Mesendoderm (in vitro differentiated cells): Measurements from ENCODE around the gene RSPH1.
A peak's percentile ranks its signal among the peaks of the same experiment; 100 is the strongest.

Experiments used
- DNase-seq: peaks from one replicate; pipeline ENCODE4 v3.0.0; 2013
- H2AK5ac ChIP-seq: 2 replicates; pipeline ENCODE4 v1.6.1; 2013; ENCODE audit warnings: low read length, inconsistent platforms
- H2BK120ac ChIP-seq: 2 replicates; pipeline ENCODE4 v1.6.1; 2013; ENCODE audit warnings: low read depth, mild to moderate bottlenecking, low read length, moderate library complexity, mixed read lengths
- H2BK15ac ChIP-seq: replicated peaks from 2 replicates; pipeline ENCODE4 v1.6.1; 2013; ENCODE audit warnings: low read depth, mild to moderate bottlenecking, moderate library complexity
- H2BK5ac ChIP-seq: 2 replicates; pipeline ENCODE4 v1.6.1; 2013; ENCODE audit warnings: low read length, inconsistent platforms
- H3K18ac ChIP-seq: 2 replicates; pipeline ENCODE4 v1.6.1; 2013; ENCODE audit warnings: mild to moderate bottlenecking, low read length, mixed read lengths
- H3K23ac ChIP-seq: one replicate; pipeline ENCODE4 v1.6.1; 2013; ENCODE audit warnings: low read length
- H3K27ac ChIP-seq: 2 replicates; pipeline ENCODE4 v1.5.1; 2013; ENCODE audit warnings: low read depth, mild to moderate bottlenecking, inconsistent platforms, low read length, moderate library complexity
- H3K27me3 ChIP-seq: 2 replicates; pipeline ENCODE4 v1.6.1; 2013; ENCODE audit warnings: low read length, control low read depth, mild to moderate bottlenecking, inconsistent platforms; ENCODE audit not compliant: insufficient read depth, poor library complexity
- H3K36me3 ChIP-seq: 2 replicates; pipeline ENCODE4 v1.6.1; 2013; ENCODE audit warnings: low read length, inconsistent platforms; ENCODE audit not compliant: control insufficient read depth, insufficient read depth
- H3K4ac ChIP-seq: one replicate; pipeline ENCODE4 v1.6.1; 2013; ENCODE audit warnings: low read depth, mild to moderate bottlenecking, low read length, moderate library complexity
- H3K4me1 ChIP-seq: 2 replicates; pipeline ENCODE4 v1.6.1; 2013; ENCODE audit warnings: low read depth, low read length, inconsistent platforms; ENCODE audit not compliant: control insufficient read depth
- H3K4me2 ChIP-seq: 2 replicates; pipeline ENCODE4 v1.6.1; 2013; ENCODE audit warnings: low read length
- H3K4me3 ChIP-seq: 2 replicates; pipeline ENCODE4 v1.5.1; 2013; ENCODE audit warnings: mild to moderate bottlenecking, low read length
- H3K56ac ChIP-seq: one replicate; pipeline ENCODE4 v1.6.1; 2013; ENCODE audit warnings: low read length
- H3K79me1 ChIP-seq: 2 replicates; pipeline ENCODE4 v1.6.1; 2013; ENCODE audit warnings: low read length, inconsistent platforms
- H3K79me2 ChIP-seq: 2 replicates; pipeline ENCODE4 v1.6.1; 2013; ENCODE audit warnings: mild to moderate bottlenecking, low read length; ENCODE audit not compliant: control insufficient read depth, insufficient read depth
- H3K9ac ChIP-seq: 2 replicates; pipeline ENCODE4 v1.6.1; 2013; ENCODE audit warnings: low read length, inconsistent platforms
- H4K5ac ChIP-seq: one replicate; pipeline ENCODE4 v1.6.1; 2013; ENCODE audit warnings: low read length
- H4K8ac ChIP-seq: one replicate; pipeline ENCODE4 v1.6.1; 2013; ENCODE audit warnings: low read depth, mild to moderate bottlenecking, control low read depth, low read length, moderate library complexity
- WGBS: extraction: QIAGEN DNeasy Blood & Tissue Kit; methylation state at CpG from one replicate; pipeline ENCODE4 v1.1.7; 2013; ENCODE audit warnings: low lambda C conversion rate, missing lambda C conversion rate; ENCODE audit not compliant: insufficient coverage; ENCODE audit errors: extremely low coverage; 5-methylcytosine and 5-hydroxymethylcytosine counted together

The RSPH1 gene

DNA sequence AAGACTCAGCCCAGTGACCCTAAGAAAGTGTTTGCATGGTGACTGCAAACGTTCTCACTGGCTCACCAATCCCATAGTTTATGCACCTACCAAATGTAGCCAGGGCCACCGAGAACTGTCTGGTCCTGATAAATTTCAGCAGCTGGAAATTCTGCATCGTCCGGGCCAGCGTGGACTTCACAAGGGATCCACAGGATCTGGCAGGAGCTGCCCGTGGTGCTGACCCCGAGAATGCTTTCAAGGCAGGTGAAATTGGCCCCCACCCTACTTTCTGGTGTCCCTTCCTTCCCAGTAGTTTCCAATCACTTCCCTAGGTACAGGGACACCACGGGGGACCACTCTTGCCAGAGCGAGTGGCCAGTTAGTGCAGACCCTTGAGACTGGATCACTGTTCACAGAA lies 66.2 kb downstream of the RSPH1 start:
- Histone ChIP-seq H2BK15ac (no peak overlapping the region), H3K9ac (no peak overlapping the region), H4K8ac (no peak overlapping the region), H3K4me1 (no peaks in the 10 kb centered on the region), H2BK5ac (no peak overlapping the region), H3K79me1 (no peaks in the 10 kb centered on the region), H3K4ac (no peak overlapping the region), H3K4me2 (no peak overlapping the region), H3K4me3 (no peak overlapping the region), H3K23ac (no peak overlapping the region), H3K56ac (no peak overlapping the region), H3K79me2 (no peaks in the 10 kb centered on the region), H3K27me3 (no peaks in the 10 kb centered on the region), H3K27ac (no peak overlapping the region), H4K5ac (no peak overlapping the region), H3K36me3 (no peaks in the 10 kb centered on the region), H2AK5ac (no peak overlapping the region), H2BK120ac (no peak overlapping the region), H3K18ac (no peak overlapping the region)
- no CpG with 5 or more reads among the region's 9 CpGs for WGBS
- DNase-seq = peak; percentile 28

DNA sequence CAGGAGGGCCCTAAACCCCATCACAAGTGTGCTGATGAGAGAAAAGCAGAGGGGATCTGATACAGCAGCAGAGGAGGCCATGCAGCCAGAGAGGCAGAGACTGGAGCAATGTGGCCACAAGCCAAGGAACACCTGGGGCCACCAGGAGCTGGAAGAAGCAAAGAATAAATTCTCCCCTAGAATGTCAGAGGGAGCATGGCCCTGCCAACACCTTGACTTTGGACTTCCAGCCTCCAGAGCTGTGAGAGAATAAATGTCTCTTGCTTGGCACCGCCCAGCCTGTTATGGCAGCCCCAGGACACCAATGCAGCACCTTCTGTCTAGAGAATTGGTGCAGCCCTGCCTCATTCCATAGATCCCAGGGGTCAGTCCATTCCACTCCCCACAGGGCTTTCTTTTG lies 67.0 kb downstream of the RSPH1 start:
- Histone ChIP-seq H3K4me3 (no peak overlapping the region), H3K18ac (no peak overlapping the region), H3K23ac (no peak overlapping the region), H3K79me1 (no peaks in the 10 kb centered on the region), H3K4ac (no peak overlapping the region), H3K36me3 (no peaks in the 10 kb centered on the region), H3K4me1 (no peaks in the 10 kb centered on the region), H4K8ac (no peak overlapping the region), H3K4me2 (no peak overlapping the region), H3K56ac (no peak overlapping the region), H2BK5ac (no peak overlapping the region), H4K5ac (no peak overlapping the region), H3K79me2 (no peaks in the 10 kb centered on the region), H2BK120ac (no peak overlapping the region), H3K27me3 (no peaks in the 10 kb centered on the region), H3K9ac (no peak overlapping the region), H2AK5ac (no peak overlapping the region), H3K27ac (no peak overlapping the region), H2BK15ac (no peak overlapping the region)
- no CpG with 5 or more reads among the region's 1 CpG for WGBS
- no peak for DNase-seq

DNA sequence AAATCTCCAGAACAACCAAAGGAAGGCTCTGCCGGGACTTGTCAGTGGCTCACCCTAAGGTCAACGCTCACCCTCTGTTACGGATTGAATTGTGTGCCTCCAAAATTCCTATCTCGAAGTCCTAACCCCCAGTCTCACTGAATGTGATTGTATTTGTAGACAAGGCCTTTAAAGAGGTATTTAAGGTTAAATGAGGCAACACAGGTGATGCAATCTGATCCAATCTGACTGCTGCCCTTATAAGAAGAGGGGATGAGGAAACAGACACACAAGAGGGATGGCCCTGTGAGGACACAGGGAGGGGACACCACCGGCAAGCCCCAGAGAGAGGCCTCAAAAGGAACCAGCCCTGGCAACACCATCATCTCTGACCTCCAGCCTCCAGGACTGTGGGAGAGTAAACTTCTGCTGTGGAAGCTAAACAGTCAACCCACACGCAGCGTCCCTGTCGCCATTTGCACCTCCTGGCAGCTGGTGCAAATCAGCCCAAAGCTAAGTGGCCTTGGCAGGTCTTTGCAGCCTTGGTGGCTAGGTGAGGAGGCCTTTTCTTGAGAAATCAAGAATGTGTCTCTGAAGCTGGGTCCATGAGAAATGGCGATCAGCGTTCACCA lies 68.1 kb downstream of the RSPH1 start:
- no peak overlapping the region for H3K56ac ChIP-seq
- DNase-seq = no peak
- WGBS = no CpG with 5 or more reads among the region's 10 CpGs
- no peak overlapping the region for H3K4ac ChIP-seq
- no peak overlapping the region for H2AK5ac ChIP-seq
- no peak overlapping the region for H3K23ac ChIP-seq
- no peak overlapping the region for H4K5ac ChIP-seq
- no peaks in the 10 kb centered on the region for H3K27me3 ChIP-seq
- no peaks in the 10 kb centered on the region for H3K79me1 ChIP-seq
- H3K4me3 ChIP-seq = no peak overlapping the region
- no peak overlapping the region for H3K27ac ChIP-seq
- no peak overlapping the region for H3K18ac ChIP-seq
- H2BK120ac ChIP-seq = no peak overlapping the region
- no peak overlapping the region for H3K9ac ChIP-seq
- no peak overlapping the region for H2BK5ac ChIP-seq
- no peak overlapping the region for H3K4me2 ChIP-seq
- no peak overlapping the region for H4K8ac ChIP-seq
- H3K4me1 ChIP-seq = no peaks in the 10 kb centered on the region
- H2BK15ac ChIP-seq = no peak overlapping the region
- no peaks in the 10 kb centered on the region for H3K79me2 ChIP-seq
- H3K36me3 ChIP-seq = no peaks in the 10 kb centered on the region

DNA sequence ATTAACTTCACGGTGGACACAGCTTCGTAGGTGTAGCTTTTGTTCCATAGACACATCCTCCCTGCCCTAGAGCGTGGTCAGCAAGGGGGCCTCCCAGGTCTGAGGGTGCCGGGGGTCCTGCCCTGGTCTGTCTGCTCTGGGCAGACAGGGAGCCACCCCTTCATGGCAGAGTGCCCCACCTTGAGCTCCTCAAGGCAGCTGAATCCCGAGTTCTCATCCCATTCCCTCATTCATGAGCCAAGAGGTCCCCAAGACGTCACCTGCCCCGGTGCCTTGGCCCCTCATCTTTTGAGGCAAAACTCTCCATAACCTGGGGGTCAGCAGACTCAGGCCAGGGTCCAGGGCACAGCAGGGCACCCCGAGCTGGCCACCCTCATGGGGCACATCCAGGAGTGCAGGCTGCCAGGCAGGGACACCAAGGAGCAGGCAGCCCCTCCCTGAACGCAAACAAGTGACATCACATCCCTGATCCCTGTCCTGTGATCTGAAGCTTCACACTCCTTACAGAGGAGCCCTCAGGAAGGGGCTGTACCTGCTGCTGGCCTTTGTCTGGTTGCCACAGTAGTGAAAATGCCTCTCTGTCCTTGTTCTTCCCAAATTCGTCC lies 69.0 kb downstream of the RSPH1 start:
- H2AK5ac ChIP-seq = no peak overlapping the region
- no peak overlapping the region for H2BK15ac ChIP-seq
- no peaks in the 10 kb centered on the region for H3K79me1 ChIP-seq
- no peaks in the 10 kb centered on the region for H3K4me1 ChIP-seq
- no peak overlapping the region for H4K5ac ChIP-seq
- no peak overlapping the region for H3K9ac ChIP-seq
- H3K18ac ChIP-seq = no peak overlapping the region
- no peaks in the 10 kb centered on the region for H3K79me2 ChIP-seq
- no peak overlapping the region for H3K27ac ChIP-seq
- no peak overlapping the region for H3K4me2 ChIP-seq
- WGBS = no CpG with 5 or more reads among the region's 10 CpGs
- no peak overlapping the region for H2BK120ac ChIP-seq
- no peak overlapping the region for H3K56ac ChIP-seq
- no peaks in the 10 kb centered on the region for H3K36me3 ChIP-seq
- no peak overlapping the region for H3K4me3 ChIP-seq
- H3K23ac ChIP-seq = no peak overlapping the region
- no peak overlapping the region for H3K4ac ChIP-seq
- H3K27me3 ChIP-seq = no peaks in the 10 kb centered on the region
- DNase-seq = no peak
- no peak overlapping the region for H2BK5ac ChIP-seq
- no peak overlapping the region for H4K8ac ChIP-seq

DNA sequence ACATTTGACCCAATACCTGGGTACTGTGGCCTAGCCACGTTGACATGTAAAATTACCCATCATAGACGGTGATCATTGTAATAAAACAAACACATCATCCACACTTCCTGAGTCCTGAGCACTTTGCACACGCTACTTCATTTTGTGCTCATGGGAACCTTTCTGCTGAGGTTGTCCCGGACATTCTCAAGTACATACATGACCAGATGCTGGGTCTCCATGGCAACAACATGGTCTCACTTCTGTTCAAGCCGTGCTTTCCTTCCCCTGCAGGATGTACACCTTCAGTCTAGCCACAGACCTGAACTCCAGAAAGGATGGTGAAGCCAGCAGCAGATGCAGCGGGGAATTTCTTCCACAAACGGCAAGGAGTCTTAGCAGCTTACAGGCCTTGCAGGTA lies 69.6 kb downstream of the RSPH1 start:
- Histone ChIP-seq H3K4me1 (no peaks in the 10 kb centered on the region), H3K4me2 (no peak overlapping the region), H2BK15ac (no peak overlapping the region), H2AK5ac (no peak overlapping the region), H3K4me3 (no peak overlapping the region), H3K4ac (no peak overlapping the region), H2BK5ac (no peak overlapping the region), H3K79me2 (no peaks in the 10 kb centered on the region), H3K9ac (no peak overlapping the region), H2BK120ac (no peak overlapping the region), H3K27ac (no peak overlapping the region), H3K56ac (no peak overlapping the region), H3K79me1 (no peaks in the 10 kb centered on the region), H4K8ac (no peak overlapping the region), H3K27me3 (no peaks in the 10 kb centered on the region), H3K18ac (no peak overlapping the region), H3K23ac (no peak overlapping the region), H3K36me3 (no peaks in the 10 kb centered on the region), H4K5ac (no peak overlapping the region)
- WGBS = no CpG with 5 or more reads among the region's 7 CpGs
- DNase-seq = no peak

DNA sequence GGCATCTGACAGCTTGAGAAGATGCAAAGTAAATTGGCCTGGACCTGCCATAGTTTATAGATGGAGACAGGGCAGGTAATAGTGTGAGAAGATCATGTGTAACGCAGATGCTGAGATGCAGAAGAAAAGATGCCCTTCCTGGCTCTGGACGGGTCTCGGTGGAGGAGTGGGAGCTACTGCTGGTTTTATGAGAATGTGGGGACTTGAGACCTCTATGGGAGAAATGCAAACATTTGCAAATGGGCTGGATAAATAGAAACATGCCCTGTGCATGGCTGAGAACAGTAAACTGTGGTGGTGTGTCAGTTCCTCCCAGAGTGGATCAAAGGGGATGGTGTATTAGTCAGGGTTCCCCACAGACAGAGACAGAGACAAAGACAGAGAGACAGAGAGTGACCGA lies 70.4 kb downstream of the RSPH1 start:
- Histone ChIP-seq H4K5ac (no peak overlapping the region), H3K4ac (no peak overlapping the region), H3K4me3 (no peak overlapping the region), H3K27ac (no peak overlapping the region), H2AK5ac (no peak overlapping the region), H3K18ac (no peak overlapping the region), H3K4me1 (no peaks in the 10 kb centered on the region), H3K27me3 (no peaks in the 10 kb centered on the region), H3K9ac (no peak overlapping the region), H4K8ac (no peak overlapping the region), H3K23ac (no peak overlapping the region), H3K79me1 (no peaks in the 10 kb centered on the region), H3K4me2 (no peak overlapping the region), H2BK120ac (no peak overlapping the region), H2BK5ac (no peak overlapping the region), H3K79me2 (no peaks in the 10 kb centered on the region), H2BK15ac (no peak overlapping the region), H3K36me3 (no peaks in the 10 kb centered on the region), H3K56ac (no peak overlapping the region)
- WGBS = no CpG with 5 or more reads among the region's 4 CpGs
- DNase-seq = no peak
